Tibial nerve (tissue), 4 donors: ENCODE measurements around the gene PRDX5.

Experiments
- EP300 ChIP-seq, 2 donors: sonication (generic); formaldehyde crosslinking; IDR thresholded peaks; one replicate each; pipeline ENCODE4 v1.6.1; 2017; ENCODE audit warnings: antibody characterized with exemption in 2 of 2, mild to moderate bottlenecking in 1 of 2
- POLR2A ChIP-seq, 2 donors: fragments of 450-650 bp; IDR thresholded peaks; one replicate each; pipeline ENCODE4 v1.6.1; 2017; ENCODE audit warnings: antibody characterized with exemption in 2 of 2, mild to moderate bottlenecking in 2 of 2, moderate library complexity in 2 of 2
- TF ChIP-seq, protein P1 (sequence below), 5 experiments: fragments of 200-600 bp in 3 of 5; fragments of 450-650 bp in 2 of 5; sonication (generic) in 3 of 5; IDR thresholded peaks; one replicate each; pipeline ENCODE4 v1.5.1; 2016 to 2019; ENCODE audit warnings: antibody characterized with exemption in 5 of 5, mild to moderate bottlenecking in 3 of 5, moderate library complexity in 2 of 5

DNA sequence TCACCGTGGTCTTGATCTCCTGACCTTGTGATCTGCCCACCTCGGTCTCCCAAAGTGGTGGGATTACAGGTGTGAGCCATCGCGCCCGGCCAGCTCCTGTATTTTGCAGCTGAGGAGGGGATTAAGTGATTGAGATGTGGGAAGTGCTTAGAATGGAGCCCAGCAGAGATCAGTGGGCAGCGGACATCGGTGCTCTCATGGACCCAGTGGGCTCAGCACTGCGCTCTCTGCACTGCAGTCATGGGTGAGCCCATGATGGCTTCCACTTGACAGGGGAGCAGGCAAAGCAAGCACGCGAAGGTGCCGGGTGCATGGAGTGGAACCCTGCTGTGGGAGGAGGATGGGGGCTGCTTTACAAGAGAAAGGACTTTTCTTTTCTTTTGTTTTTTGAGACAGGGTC is 13.0 kb downstream of the PRDX5 start:
- TF ChIP-seq POLR2A (IDR thresholded peaks at IDR 0.05), result no peak
- TF ChIP-seq, protein P1, sequence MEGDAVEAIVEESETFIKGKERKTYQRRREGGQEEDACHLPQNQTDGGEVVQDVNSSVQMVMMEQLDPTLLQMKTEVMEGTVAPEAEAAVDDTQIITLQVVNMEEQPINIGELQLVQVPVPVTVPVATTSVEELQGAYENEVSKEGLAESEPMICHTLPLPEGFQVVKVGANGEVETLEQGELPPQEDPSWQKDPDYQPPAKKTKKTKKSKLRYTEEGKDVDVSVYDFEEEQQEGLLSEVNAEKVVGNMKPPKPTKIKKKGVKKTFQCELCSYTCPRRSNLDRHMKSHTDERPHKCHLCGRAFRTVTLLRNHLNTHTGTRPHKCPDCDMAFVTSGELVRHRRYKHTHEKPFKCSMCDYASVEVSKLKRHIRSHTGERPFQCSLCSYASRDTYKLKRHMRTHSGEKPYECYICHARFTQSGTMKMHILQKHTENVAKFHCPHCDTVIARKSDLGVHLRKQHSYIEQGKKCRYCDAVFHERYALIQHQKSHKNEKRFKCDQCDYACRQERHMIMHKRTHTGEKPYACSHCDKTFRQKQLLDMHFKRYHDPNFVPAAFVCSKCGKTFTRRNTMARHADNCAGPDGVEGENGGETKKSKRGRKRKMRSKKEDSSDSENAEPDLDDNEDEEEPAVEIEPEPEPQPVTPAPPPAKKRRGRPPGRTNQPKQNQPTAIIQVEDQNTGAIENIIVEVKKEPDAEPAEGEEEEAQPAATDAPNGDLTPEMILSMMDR (IDR thresholded peaks at IDR 0.05), result no peak
- no peak for TF ChIP-seq EP300 (IDR thresholded peaks at IDR 0.05)
